K562 (cell line): ENCODE data around the gene ELL3.

Experiments
- CHD1 ChIP-seq: fragments of 200-600 bp; sonication (generic); IDR thresholded peaks from one replicate; pipeline ENCODE4 v1.6.1; 2012; ENCODE audit warnings: mild to moderate bottlenecking, moderate library complexity, low read length, inconsistent platforms
- CTCF ChIP-seq, 3 experiments: IDR thresholded peaks in 2 of 3; conservative IDR thresholded peaks in 1 of 3; 2 replicates each; pipeline ENCODE4 v1.5.1; 2011 to 2012; ENCODE audit warnings: low read length in 3 of 3, mild to moderate bottlenecking in 3 of 3, control low read depth in 2 of 3, improper control_type of control experiment in 1 of 3, inconsistent platforms in 1 of 3, low read depth in 1 of 3, mixed read lengths in 1 of 3, moderate library complexity in 1 of 3; ENCODE audit not compliant: insufficient read depth in 2 of 3
- EZH2 ChIP-seq: IDR thresholded peaks from 2 replicates; pipeline ENCODE4 v1.6.1; 2012; ENCODE audit warnings: low read depth, mild to moderate bottlenecking, inconsistent platforms, low read length, borderline replicate concordance
- HMG20B ChIP-seq: fragments of 250-450 bp; sonication (Bioruptor Pico); IDR thresholded peaks from 2 replicates; pipeline ENCODE4 v1.5.0; 2021; ENCODE audit warnings: mild to moderate bottlenecking
- JUNB ChIP-seq: fragments of 450-650 bp; formaldehyde crosslinking; conservative IDR thresholded peaks from 2 replicates; pipeline ENCODE4 v1.4.0; 2020; ENCODE audit warnings: mild to moderate bottlenecking
- PKNOX1 ChIP-seq: fragments of 450-650 bp; IDR thresholded peaks from 2 replicates; pipeline ENCODE4 v1.6.1; 2016
- TAF1 ChIP-seq: IDR thresholded peaks from 2 replicates; pipeline ENCODE4 v1.6.1; 2011; ENCODE audit warnings: mild to moderate bottlenecking, low read length, moderate library complexity; ENCODE audit not compliant: insufficient read depth, control insufficient read depth, severe bottlenecking; ENCODE audit errors: extremely low read depth

GRCh38 chr15:43794269-43795037, 17.7 kb upstream of the ELL3 start:
- no peak for TF ChIP-seq PKNOX1
- TF ChIP-seq EZH2: no peak
- TF ChIP-seq JUNB (CRISPR knock-in tag): no peak
- no peak for TF ChIP-seq CTCF (IDR thresholded peaks at IDR 0.05 in 2 of 3, conservative IDR thresholded peaks at IDR 0.05 in 1 of 3; ENCODE audit: insufficient read depth in 2 of 3, low read depth in 1 of 3, low read length in 3 of 3)
- TF ChIP-seq CHD1: no peak
- TF ChIP-seq TAF1: no peak
- no peak for TF ChIP-seq HMG20B (CRISPR knock-in tag)
